HG03571 (cell line): ENCODE measurements around the gene TTC7B.
"Not testable (repeated sequence)": the region's sequence is repeated elsewhere in the genome, so short reads cannot be mapped to it uniquely, and the experiment has no call there.

Experiments
- ATAC-seq: cut with Tn5 transposase; IDR thresholded peaks from one replicate; pipeline ENCODE4 v1.9.1; 2021; ENCODE audit not compliant: unreplicated experiment

Gene TTC7B

GRCh38 chr14:90535556-90536090, 280.6 kb downstream of the TTC7B start:
- no peak for ATAC-seq

- no peak for ATAC-seq
These were observed 281.2 kb downstream of the TTC7B start for GRCh38 chr14:90534838-90535555.

GRCh38 chr14:90534091-90534837, 282.0 kb downstream of the TTC7B start:
- no peak for ATAC-seq

GRCh38 chr14:90533591-90534021, 282.6 kb downstream of the TTC7B start:
- ATAC-seq: no peak

- no peak for ATAC-seq
These were observed 283.3 kb downstream of the TTC7B start for GRCh38 chr14:90532826-90533525.

GRCh38 chr14:90531497-90531896, 284.7 kb downstream of the TTC7B start:
- no peak for ATAC-seq

- ATAC-seq: no peak
These were observed 285.7 kb downstream of the TTC7B start for GRCh38 chr14:90530523-90530922.

- ATAC-seq: no peak
These were observed 288.3 kb downstream of the TTC7B start for GRCh38 chr14:90527978-90528377.

- ATAC-seq: not testable (repeated sequence)
These were observed 289.7 kb downstream of the TTC7B start for GRCh38 chr14:90526536-90526935.

- ATAC-seq: not testable (repeated sequence)
These were observed 290.7 kb downstream of the TTC7B start for GRCh38 chr14:90525353-90526028.

GRCh38 chr14:90523961-90524875, 292.0 kb downstream of the TTC7B start:
- no peak for ATAC-seq

GRCh38 chr14:90523544-90523943, 292.7 kb downstream of the TTC7B start:
- no peak for ATAC-seq

- ATAC-seq: no peak
These were observed 293.5 kb downstream of the TTC7B start for GRCh38 chr14:90522571-90523191.

GRCh38 chr14:90521930-90522483, 294.2 kb downstream of the TTC7B start:
- ATAC-seq: no peak

GRCh38 chr14:90521084-90521929, 294.9 kb downstream of the TTC7B start:
- no peak for ATAC-seq

GRCh38 chr14:90520326-90520725, 295.9 kb downstream of the TTC7B start:
- ATAC-seq: no peak

- no peak for ATAC-seq
These were observed 296.8 kb downstream of the TTC7B start for GRCh38 chr14:90519262-90519920.

- ATAC-seq: no peak
These were observed 297.3 kb downstream of the TTC7B start for GRCh38 chr14:90518941-90519256.
